ENCODE results near the gene HCN4.
A peak's percentile ranks its signal among the peaks of the same experiment; 100 is the strongest.

Gene HCN4

DNA sequence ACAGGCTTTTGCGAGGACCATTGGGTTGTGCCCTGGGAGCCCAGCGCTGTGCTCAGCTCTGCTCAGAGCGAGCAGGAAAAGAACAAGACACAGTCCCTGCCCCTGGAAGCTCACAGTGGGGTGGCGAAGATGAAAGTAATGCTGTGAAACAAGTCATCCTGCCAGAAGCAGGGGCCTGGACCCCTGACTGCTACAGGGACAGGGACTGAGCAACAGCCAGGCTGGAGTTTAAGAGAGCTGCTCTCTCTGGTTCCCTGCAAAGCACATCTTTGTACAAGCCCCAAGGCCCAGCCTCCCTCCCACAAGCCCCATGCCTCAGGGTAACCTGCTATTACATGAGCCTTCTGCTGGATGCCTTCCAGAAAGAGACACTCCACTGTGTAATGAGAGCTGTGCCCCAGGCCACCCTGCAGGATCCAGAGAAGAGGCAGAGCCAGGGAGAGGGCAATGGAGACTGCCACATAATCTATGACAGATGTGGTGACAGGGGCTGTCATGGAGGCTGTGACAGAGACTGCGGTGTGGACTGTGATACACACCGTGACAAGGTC, 7.1 kb upstream of the HCN4 start:
- DNase-seq, result no peak

DNA sequence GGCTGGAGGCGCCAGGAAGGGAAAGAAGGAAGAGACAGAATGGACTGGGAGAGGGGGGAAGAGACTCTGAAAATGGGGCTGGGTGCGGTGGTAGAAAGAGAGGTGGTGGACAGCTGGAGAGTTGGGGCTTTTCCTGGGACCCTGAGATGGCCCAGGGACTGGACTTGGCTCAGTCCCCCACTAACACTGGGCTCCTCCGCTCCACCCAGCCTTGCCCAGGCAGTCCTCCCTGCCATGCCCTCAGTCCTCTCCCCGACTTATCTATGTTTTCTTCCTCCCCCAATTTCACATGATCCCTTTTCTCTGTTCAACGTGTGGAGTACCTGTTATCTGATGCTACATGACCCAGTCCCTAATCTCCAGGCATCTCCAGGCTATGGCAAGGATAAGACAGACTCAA, 6.3 kb upstream of the HCN4 start:
- DNase-seq, result no peak

DNA sequence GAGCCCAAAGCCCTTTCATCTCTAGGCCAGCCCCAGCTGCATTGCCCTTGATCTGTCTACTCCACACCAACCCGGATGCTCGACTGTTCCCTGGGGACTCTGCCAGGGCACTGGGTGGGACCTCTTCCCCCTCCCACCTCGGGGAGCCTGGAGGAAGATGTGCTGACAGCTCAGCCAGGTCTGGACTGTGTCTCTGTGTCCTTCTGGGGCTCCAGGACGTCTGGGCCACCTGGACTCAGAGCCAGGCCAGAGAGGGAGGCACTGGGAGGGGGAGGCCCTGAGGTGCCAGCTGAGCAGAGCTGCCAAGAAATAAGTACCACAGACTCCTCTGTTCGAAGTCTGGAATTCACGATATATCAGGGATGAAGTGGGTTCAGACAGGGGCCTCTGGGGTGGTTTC, 5.8 kb upstream of the HCN4 start:
- no peak for DNase-seq

- no peak for DNase-seq
Measured at GRCh38 chr15:73373221-73373620, 4.5 kb upstream of the HCN4 start.

DNA sequence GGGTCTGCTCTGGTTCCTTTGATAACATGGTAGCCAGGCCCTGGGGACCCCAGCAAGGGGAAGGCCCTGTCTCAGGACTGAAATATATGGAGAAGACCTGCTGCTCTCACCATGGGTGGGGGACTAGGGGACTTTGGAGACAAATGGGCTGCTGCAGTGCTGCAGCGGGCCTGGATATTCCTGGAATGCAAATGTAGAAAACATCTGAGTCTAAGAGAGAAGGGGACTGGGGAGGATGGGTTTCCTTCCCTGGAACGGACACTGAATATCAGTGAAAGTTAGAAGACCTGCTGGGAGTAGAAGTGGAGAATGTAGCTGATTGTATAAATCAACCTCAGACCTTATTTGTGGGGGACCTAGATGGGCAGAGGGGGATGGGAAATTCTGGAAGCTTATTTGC, 3.1 kb upstream of the HCN4 start:
- no peak for DNase-seq

GRCh38 chr15:73370151-73370550, 1.4 kb upstream of the HCN4 start:
- DNase-seq, result no peak

- DNase-seq, result no peak
Measured at GRCh38 chr15:73369154-73369694, 466 bp upstream of the HCN4 start.

DNA sequence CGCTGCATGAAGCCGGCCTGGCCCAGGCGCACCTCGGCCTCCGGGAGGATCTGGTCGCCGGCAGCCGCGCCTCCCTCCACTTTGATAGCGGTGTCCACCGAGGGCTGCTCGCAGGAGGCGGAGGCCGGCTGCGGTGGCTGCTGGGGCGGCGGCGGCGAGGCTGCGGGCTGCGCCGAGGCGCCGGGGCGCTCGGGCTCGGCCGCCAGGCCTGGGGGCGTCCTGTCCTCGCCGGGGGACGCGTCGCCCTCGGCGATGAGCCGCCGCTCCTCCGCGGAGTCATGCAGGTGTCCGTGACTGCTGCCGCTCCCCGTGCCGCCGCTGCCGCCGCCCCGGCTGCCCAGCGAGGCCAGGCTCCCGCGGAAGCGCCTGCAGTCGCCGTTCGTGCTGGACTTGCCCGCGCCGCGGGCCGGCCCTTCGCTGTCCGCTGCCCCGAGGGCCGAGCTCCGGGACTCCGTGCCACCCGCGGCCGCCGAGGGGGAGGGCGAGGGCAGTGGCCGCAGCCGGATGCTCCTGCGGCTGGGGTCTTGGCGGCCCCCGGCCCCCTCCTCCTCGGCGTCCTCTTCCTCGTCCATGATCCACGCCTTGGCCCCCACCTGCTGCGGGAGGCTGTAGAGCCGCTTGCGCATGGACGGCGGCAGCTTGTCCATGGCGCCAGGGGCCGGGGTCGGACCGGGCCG, 996 bp downstream of the HCN4 start:
- DNase-seq, result no peak

GRCh38 chr15:73366766-73367623, 1.8 kb downstream of the HCN4 start:
- DNase-seq, result no peak

- DNase-seq, result no peak
Measured at GRCh38 chr15:73364070-73364469, 4.7 kb downstream of the HCN4 start.

DNA sequence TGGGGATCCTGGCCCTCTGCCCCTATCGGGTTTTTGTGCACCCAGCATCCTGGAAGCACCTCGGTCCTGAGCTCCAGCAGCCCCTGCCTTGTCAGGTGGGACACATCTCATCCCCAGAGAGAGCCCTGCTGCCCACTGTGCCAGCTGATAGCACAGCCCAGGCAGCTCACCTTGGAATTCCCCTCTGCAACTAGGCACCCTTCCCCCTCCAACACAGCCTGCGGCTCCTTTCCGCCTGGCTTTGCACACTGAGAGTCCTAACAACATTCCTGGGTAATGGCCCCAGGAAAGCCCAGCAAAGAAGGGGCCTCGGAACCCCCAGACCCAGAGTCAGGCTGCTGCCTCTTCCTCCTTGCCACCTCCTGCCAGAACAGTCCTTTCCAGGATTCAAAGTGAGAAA, 5.9 kb downstream of the HCN4 start:
- no peak for DNase-seq

- no peak for DNase-seq
Measured at GRCh38 chr15:73361337-73361736, 7.4 kb downstream of the HCN4 start.

- DNase-seq, result no peak
Measured at GRCh38 chr15:73359651-73360050, 9.1 kb downstream of the HCN4 start.

DNA sequence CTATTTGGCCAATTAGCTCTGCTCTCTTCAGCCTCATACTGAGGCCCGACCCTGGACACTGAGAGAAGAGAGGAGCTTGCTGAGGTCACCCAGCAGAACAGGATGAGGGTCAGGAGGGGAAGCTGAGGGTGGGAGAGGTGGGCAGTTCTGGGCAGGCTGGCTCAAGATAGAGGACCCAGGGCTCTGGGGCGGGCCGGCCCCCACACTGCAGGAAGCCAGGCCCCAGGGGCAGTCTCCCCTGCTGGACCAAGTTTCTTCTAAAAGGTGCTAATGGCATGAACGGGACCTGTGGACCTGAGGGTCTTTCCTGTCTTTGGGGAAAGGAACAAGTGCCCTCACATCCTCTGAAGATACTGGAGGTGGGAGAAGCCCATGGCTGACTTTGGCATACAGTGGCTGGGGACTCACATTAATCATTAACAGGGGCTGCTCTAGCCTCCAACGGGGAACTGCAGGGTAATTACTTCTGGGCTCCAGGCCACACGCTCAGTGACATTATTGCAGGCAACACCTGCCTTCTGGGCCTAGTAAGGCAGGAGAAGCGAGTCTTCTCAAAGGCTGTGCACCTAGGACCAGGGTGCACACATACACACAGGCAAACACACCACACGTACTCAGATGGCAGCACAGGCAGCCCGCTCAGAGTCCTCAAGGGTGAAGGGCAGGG, 10.6 kb downstream of the HCN4 start:
- DNase-seq, result no peak

DNA sequence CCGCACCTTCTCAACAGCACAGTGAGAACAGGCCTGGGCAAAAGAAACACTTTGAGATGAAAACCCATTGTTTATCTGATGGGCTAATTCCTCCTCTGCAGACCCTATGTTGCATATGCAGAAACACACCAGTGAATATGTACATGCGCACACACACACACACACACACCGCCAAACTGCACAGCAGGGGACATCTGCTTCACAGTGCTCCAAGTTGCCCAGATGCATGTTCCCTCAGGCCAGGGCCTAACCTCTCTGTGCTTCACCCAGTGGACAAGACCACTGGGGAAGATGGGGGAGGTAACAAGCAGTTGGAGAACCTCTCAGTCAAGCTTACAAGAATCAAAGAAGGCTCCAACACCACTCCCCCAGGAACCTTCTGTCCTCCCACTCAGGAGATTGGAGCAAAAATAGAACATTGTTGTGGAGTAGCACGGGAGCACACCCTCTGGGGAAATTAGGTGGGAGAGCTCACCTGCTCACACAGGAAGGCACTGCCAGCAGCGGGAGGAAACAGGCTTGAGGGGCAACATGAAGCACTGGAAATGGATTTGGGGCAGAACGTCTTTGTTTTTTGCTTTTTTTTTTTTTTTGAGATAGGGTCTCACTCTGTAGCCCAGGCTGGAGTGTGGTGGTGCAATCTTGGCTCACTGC, 13.0 kb downstream of the HCN4 start:
- DNase-seq, result no peak

- no peak for DNase-seq
Measured at GRCh38 chr15:73354241-73354640, 14.5 kb downstream of the HCN4 start.

DNA sequence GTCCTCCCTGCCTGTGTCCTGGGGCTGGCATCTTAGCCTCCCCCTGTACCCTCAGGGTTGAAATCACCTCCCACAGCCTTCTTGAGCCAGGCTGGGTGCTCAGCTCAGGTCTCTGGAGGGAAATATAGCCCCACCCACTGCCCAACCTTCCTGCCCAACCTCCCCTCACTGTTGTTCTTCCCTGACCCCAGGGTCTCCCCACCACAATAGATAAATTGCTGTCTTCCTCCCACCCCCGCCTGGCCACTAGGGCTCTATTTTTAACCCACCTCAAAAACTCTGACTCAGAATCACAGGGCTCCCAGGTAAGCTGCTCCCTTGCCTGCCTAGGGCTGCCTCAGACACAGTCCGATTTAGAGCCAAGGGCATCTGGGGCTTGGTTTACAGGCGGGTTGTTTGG, 15.0 kb downstream of the HCN4 start:
- DNase-seq, result no peak

- DNase-seq, result no peak
Measured at GRCh38 chr15:73352082-73352481, 16.7 kb downstream of the HCN4 start.

- DNase-seq, result no peak
Measured at GRCh38 chr15:73349191-73349590, 19.6 kb downstream of the HCN4 start.

DNA sequence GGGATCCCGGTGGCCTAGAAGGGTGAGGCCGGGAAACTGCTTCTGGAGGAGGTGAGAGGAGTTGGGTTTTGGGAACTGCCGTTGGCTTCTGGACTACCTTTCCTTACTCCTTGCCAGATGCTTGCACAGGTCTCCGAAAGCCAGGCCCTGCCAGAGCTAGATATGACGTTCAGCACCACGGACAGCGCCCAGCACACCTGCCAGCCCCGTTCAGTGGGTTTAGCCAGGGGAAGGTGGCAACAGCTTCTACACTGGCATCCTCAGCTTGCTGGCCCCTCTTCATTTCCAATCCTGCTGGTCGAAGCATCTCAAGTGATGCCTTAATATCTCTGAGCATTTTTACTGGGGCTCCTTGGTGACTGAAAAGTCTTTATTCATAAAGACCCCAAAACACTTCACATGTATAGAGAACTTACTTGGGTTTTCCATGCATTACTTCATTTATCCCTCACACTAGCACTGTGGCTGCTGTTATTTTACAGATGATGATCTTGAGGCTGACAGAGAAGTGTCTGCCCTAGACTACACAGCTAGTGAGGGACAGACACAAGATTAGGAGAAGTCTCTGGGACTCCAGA, 21.9 kb downstream of the HCN4 start:
- peak; percentile 54 to 56 for DNase-seq

DNA sequence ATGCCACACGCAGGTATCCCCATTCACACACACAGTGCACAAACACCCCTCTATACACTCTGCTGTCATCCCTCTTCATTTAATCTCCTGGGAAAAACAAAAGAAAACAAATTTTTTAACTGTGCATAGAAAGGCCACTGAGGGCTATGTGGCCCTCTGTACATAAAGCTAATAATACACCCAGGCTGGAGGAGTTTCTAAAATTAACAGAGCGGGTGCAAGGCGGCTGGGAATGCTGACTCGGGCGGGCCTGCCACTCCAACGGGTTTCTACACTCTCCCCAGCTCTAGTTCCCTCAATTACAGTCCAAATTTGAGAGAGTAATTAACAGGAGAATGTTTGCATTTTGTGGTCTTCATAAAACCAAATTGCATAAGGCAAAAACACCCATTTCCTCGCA, 23.1 kb downstream of the HCN4 start:
- no peak for DNase-seq

- no peak for DNase-seq
Measured at GRCh38 chr15:73344056-73344455, 24.7 kb downstream of the HCN4 start.
